ENCODE measurements around the gene COPS9. TPM values are rescaled to one million over a fixed set of nuclear protein-coding genes. Genes with fewer than 3 reads are reported as not detected.

Gene COPS9
- total and polyA plus RNA-seq, 10 of the 15 experiments (the other 5 are each of a cell fraction or from before 2014, with no cell fraction given): 80.8 to 419 (median 213) TPM

DNA sequence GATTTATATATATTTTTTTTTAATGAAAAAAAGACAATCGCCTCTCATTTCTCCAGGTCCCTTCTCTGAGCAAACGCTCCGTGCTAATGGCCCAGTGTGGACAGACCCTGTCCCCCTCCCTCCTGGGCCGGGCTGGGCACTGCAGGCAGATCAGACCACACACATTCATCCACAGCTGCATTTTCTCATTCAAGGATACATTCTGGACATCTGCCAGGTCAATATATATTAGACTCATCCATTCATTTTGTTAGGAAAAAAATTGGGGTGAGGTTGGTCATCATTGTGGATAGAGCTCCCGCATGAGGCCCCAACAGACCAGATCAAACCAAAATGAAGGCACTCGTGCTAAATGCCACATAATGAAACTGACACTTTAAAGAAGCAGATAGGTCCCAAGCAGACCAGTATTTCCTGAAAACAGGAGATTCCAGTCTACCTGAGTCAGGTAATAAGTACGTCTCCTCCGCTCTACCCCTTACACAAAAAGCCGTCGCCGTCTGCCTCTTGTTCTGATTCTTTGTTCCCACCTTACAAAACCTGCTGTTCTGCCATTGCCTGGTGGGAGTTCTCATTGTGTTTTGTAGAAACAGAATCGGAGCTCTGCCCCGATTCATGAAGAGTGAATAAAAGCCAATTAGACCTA is 19.8 kb upstream of the COPS9 start:
- intact Hi-C loops (cut with micrococcal nuclease; ENCODE audit: unreplicated experiment): no loop called here
- no TSS peak for BruUV-seq (replicated peaks)
- Histone ChIP-seq H3K9ac (ENCODE audit: control insufficient read depth, insufficient read depth, low read length) (no peak overlapping the region), H3K27ac (ENCODE audit: control insufficient read depth, insufficient read depth) (no peak overlapping the region), H3K79me2 (ENCODE audit: control insufficient read depth, insufficient read depth, low read length) (no peaks in the 10 kb centered on the region), H3K4me3 (no peak overlapping the region), H4K20me1 (ENCODE audit: control insufficient read depth, insufficient read depth) (no peaks in the 10 kb centered on the region), H3K36me3 (ENCODE audit: control insufficient read depth in 2 of 2, insufficient read depth in 2 of 2, low read length in 1 of 2) (no peaks in the 10 kb centered on the region), H3K27me3 (replicated peaks in 1 of 2; ENCODE audit: control insufficient read depth in 2 of 2, insufficient read depth in 2 of 2, low read length in 1 of 2) (no peaks in the 10 kb centered on the region), H2AFZ (ENCODE audit: control insufficient read depth, low read depth, low read length) (no peak overlapping the region), H3K4me1 (ENCODE audit: control insufficient read depth, insufficient read depth, low read length) (no peaks in the 10 kb centered on the region), H3K9me3 (replicated peaks; ENCODE audit: control insufficient read depth, insufficient read depth, low read length) (no peaks in the 10 kb centered on the region), H3K4me2 (ENCODE audit: control insufficient read depth, insufficient read depth) (no peak overlapping the region)
- FAIRE-seq (no peak), DNase-seq (ENCODE audit: low read depth, low spot score) (no peak), ATAC-seq (no peak)
- ChIA-PET SMC1A (ENCODE audit: uncharacterized antibody, unreplicated experiment) (no interaction called here), POLR2A (no interaction called here), CTCF (no interaction called here), RAD21 (ENCODE audit: unreplicated experiment) (no interaction called here)
- in situ Hi-C loops (cut with MboI): no loop called here
- 64% methylated on average over 13 of the region's 13 CpGs for WGBS (ENCODE audit: insufficient coverage, insufficient replicate concordance, low lambda C conversion rate, missing lambda C conversion rate)
- TF ChIP-seq ETV6 (conservative IDR thresholded peaks at IDR 0.05 in 1 of 2, IDR thresholded peaks at IDR 0.05 in 1 of 2; ENCODE audit: borderline replicate concordance in 1 of 2, low read depth in 1 of 2): no peak
- no peak for TF ChIP-seq RBBP5 (conservative IDR thresholded peaks at IDR 0.05)
- TF ChIP-seq, protein P1, sequence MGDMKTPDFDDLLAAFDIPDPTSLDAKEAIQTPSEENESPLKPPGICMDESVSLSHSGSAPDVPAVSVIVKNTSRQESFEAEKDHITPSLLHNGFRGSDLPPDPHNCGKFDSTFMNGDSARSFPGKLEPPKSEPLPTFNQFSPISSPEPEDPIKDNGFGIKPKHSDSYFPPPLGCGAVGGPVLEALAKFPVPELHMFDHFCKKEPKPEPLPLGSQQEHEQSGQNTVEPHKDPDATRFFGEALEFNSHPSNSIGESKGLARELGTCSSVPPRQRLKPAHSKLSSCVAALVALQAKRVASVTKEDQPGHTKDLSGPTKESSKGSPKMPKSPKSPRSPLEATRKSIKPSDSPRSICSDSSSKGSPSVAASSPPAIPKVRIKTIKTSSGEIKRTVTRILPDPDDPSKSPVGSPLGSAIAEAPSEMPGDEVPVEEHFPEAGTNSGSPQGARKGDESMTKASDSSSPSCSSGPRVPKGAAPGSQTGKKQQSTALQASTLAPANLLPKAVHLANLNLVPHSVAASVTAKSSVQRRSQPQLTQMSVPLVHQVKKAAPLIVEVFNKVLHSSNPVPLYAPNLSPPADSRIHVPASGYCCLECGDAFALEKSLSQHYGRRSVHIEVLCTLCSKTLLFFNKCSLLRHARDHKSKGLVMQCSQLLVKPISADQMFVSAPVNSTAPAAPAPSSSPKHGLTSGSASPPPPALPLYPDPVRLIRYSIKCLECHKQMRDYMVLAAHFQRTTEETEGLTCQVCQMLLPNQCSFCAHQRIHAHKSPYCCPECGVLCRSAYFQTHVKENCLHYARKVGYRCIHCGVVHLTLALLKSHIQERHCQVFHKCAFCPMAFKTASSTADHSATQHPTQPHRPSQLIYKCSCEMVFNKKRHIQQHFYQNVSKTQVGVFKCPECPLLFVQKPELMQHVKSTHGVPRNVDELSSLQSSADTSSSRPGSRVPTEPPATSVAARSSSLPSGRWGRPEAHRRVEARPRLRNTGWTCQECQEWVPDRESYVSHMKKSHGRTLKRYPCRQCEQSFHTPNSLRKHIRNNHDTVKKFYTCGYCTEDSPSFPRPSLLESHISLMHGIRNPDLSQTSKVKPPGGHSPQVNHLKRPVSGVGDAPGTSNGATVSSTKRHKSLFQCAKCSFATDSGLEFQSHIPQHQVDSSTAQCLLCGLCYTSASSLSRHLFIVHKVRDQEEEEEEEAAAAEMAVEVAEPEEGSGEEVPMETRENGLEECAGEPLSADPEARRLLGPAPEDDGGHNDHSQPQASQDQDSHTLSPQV (IDR thresholded peaks at IDR 0.05): no peak
- TF ChIP-seq, protein P2, sequence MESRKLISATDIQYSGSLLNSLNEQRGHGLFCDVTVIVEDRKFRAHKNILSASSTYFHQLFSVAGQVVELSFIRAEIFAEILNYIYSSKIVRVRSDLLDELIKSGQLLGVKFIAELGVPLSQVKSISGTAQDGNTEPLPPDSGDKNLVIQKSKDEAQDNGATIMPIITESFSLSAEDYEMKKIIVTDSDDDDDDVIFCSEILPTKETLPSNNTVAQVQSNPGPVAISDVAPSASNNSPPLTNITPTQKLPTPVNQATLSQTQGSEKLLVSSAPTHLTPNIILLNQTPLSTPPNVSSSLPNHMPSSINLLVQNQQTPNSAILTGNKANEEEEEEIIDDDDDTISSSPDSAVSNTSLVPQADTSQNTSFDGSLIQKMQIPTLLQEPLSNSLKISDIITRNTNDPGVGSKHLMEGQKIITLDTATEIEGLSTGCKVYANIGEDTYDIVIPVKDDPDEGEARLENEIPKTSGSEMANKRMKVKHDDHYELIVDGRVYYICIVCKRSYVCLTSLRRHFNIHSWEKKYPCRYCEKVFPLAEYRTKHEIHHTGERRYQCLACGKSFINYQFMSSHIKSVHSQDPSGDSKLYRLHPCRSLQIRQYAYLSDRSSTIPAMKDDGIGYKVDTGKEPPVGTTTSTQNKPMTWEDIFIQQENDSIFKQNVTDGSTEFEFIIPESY (IDR thresholded peaks at IDR 0.05): no peak
- no peak for TF ChIP-seq WRNIP1 (IDR thresholded peaks at IDR 0.05; ENCODE audit: borderline replicate concordance, low read depth, low read length)
- TF ChIP-seq EED (IDR thresholded peaks at IDR 0.05; ENCODE audit: low read depth): no peak
- no peak for TF ChIP-seq TCF12 (IDR thresholded peaks at IDR 0.05; ENCODE audit: low read depth, low read length)
- TF ChIP-seq ESRRA (IDR thresholded peaks at IDR 0.05; ENCODE audit: low read length): no peak
- TF ChIP-seq KAT2A (conservative IDR thresholded peaks at IDR 0.05; ENCODE audit: control insufficient read depth, low read depth, low read length): no peak
- TF ChIP-seq NFYB (IDR thresholded peaks at IDR 0.05; ENCODE audit: insufficient read depth, low read depth, low read length): no peak
- no peak for TF ChIP-seq BCL11A (IDR thresholded peaks at IDR 0.05; ENCODE audit: low read depth, low read length)
- TF ChIP-seq MAX (IDR thresholded peaks at IDR 0.05; ENCODE audit: low read depth, low read length): no peak
- TF ChIP-seq FOS (IDR thresholded peaks at IDR 0.05; ENCODE audit: borderline replicate concordance, extremely low read depth, insufficient read length): no peak
- TF ChIP-seq, protein P3, sequence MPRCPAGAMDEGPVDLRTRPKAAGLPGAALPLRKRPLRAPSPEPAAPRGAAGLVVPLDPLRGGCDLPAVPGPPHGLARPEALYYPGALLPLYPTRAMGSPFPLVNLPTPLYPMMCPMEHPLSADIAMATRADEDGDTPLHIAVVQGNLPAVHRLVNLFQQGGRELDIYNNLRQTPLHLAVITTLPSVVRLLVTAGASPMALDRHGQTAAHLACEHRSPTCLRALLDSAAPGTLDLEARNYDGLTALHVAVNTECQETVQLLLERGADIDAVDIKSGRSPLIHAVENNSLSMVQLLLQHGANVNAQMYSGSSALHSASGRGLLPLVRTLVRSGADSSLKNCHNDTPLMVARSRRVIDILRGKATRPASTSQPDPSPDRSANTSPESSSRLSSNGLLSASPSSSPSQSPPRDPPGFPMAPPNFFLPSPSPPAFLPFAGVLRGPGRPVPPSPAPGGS (IDR thresholded peaks at IDR 0.05; ENCODE audit: borderline replicate concordance, insufficient read depth, low read depth, low read length, poor library complexity, severe bottlenecking): no peak
- no peak for TF ChIP-seq ZBED1 (IDR thresholded peaks at IDR 0.05; ENCODE audit: borderline replicate concordance)
- TF ChIP-seq EP300 (IDR thresholded peaks at IDR 0.05; ENCODE audit: borderline replicate concordance in 1 of 2, control insufficient read depth in 1 of 2, low read depth in 2 of 2, low read length in 2 of 2): no peak
- no peak for TF ChIP-seq JUNB (IDR thresholded peaks at IDR 0.05)
